GM12892 (cell line): ENCODE measurements around the gene CDK13.

Source experiments
- POLR2AphosphoS5 ChIP-seq: IDR thresholded peaks from 2 replicates; pipeline ENCODE4 v1.6.1; 2011; ENCODE audit warnings: low read depth, low read length, control low read depth
- TAF1 ChIP-seq: IDR thresholded peaks from 2 replicates; pipeline ENCODE4 v1.6.1; 2011; ENCODE audit warnings: low read depth, mild to moderate bottlenecking, control low read depth, low read length, borderline replicate concordance

GRCh38 chr7:40101201-40101600 lies 151.1 kb downstream of the CDK13 start:
- TF ChIP-seq POLR2AphosphoS5 (no peak), TAF1 (no peak)
